ENCODE results near the gene AMMECR1. TPM values are rescaled to one million over a fixed set of nuclear protein-coding genes. Genes with fewer than 3 reads are reported as not detected.

AMMECR1 gene
- total and polyA plus RNA-seq, 2 of the 13 experiments (the other 11 are each of a cell fraction or from before 2014, with no cell fraction given): 3.1 to 7.5 TPM

DNA sequence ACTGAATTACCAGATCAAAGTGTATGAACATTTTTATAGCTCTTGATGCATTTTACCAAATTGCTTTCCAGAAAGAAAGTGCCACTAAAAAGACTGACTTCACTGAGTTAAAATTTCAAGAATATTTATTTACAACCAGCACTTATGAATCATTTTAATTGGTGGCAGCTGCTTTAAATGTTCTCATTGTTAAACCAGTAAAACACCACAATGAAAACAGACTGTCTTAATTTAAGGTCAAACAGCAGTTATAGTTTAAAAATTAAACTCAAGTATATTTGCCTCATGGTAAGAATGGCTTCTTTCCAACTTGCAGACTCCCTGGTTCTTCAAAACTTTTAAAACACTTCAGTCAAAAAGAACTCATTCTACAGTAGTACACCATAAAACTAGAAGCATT lies 36.9 kb downstream of the AMMECR1 start:
- no peaks in the 10 kb centered on the region for H3K9me3 ChIP-seq (ENCODE audit: low read length)
- ChIA-PET POLR2A (no interaction called here), CTCF (ENCODE audit: low intra/inter-chr PET ratio, low total read pairs) (no interaction called here)
- H3K4me3 ChIP-seq (replicated peaks in 1 of 3; ENCODE audit: insufficient read depth in 1 of 3, low read depth in 2 of 3, low read length in 3 of 3): no peak overlapping the region
- intact Hi-C loops (cut with micrococcal nuclease; ENCODE audit: unreplicated experiment): no loop called here
- FAIRE-seq (no peak), ATAC-seq (no peak), DNase-seq (ENCODE audit: low spot score) (no peak)
- no peaks in the 10 kb centered on the region for H4K20me1 ChIP-seq (ENCODE audit: insufficient read depth, low read length)
- H3K36me3 ChIP-seq (replicated peaks in 1 of 2; ENCODE audit: control insufficient read depth in 1 of 2, insufficient read depth in 2 of 2, low read length in 2 of 2): no peaks in the 10 kb centered on the region
- no peak overlapping the region for H3K4me2 ChIP-seq (ENCODE audit: low read depth, low read length)
- H3K27me3 ChIP-seq (ENCODE audit: control insufficient read depth in 1 of 2, insufficient read depth in 2 of 2, low read length in 2 of 2): no peaks in the 10 kb centered on the region
- H3K4me1 ChIP-seq (ENCODE audit: insufficient read depth, low read length): no peaks in the 10 kb centered on the region
- H3K79me2 ChIP-seq (ENCODE audit: insufficient read depth, low read length): no peaks in the 10 kb centered on the region
- no peak overlapping the region for H2AFZ ChIP-seq (ENCODE audit: low read length)
- in situ Hi-C loops (cut with HindIII; ENCODE audit: extremely low pct_ligation_motif_present, low pct_unique_long_range_greater_than_20kb): no loop called here
- no TSS peak for BruUV-seq (replicated peaks)
- H3K27ac ChIP-seq (ENCODE audit: extremely low read length, insufficient read depth, low read length): no peak overlapping the region
- H3K9ac ChIP-seq (ENCODE audit: insufficient read depth, low read depth, low read length): no peak overlapping the region
- TF ChIP-seq CHD4 (IDR thresholded peaks at IDR 0.05; ENCODE audit: borderline replicate concordance, low read length) (no peak), ZNF761 (CRISPR knock-in tag; conservative IDR thresholded peaks at IDR 0.05) (no peak), ZNF484 (CRISPR knock-in tag; IDR thresholded peaks at IDR 0.05; ENCODE audit: borderline replicate concordance, low read depth) (no peak), SIX1 (CRISPR knock-in tag; IDR thresholded peaks at IDR 0.05; ENCODE audit: borderline replicate concordance) (no peak), KLF9 (CRISPR knock-in tag; IDR thresholded peaks at IDR 0.05; ENCODE audit: low read depth) (no peak), FOSL1 (CRISPR knock-in tag; IDR thresholded peaks at IDR 0.05; ENCODE audit: borderline replicate concordance) (no peak), ZNF121 (CRISPR knock-in tag; IDR thresholded peaks at IDR 0.05) (no peak), MEIS1 (CRISPR knock-in tag; IDR thresholded peaks at IDR 0.05; ENCODE audit: borderline replicate concordance) (no peak), CC2D1A (CRISPR knock-in tag; IDR thresholded peaks at IDR 0.05) (no peak), POLR2A (IDR thresholded peaks at IDR 0.05; ENCODE audit: insufficient read depth in 1 of 2, low read depth in 2 of 2, low read length in 2 of 2) (no peak)
- TF ChIP-seq, protein P1, sequence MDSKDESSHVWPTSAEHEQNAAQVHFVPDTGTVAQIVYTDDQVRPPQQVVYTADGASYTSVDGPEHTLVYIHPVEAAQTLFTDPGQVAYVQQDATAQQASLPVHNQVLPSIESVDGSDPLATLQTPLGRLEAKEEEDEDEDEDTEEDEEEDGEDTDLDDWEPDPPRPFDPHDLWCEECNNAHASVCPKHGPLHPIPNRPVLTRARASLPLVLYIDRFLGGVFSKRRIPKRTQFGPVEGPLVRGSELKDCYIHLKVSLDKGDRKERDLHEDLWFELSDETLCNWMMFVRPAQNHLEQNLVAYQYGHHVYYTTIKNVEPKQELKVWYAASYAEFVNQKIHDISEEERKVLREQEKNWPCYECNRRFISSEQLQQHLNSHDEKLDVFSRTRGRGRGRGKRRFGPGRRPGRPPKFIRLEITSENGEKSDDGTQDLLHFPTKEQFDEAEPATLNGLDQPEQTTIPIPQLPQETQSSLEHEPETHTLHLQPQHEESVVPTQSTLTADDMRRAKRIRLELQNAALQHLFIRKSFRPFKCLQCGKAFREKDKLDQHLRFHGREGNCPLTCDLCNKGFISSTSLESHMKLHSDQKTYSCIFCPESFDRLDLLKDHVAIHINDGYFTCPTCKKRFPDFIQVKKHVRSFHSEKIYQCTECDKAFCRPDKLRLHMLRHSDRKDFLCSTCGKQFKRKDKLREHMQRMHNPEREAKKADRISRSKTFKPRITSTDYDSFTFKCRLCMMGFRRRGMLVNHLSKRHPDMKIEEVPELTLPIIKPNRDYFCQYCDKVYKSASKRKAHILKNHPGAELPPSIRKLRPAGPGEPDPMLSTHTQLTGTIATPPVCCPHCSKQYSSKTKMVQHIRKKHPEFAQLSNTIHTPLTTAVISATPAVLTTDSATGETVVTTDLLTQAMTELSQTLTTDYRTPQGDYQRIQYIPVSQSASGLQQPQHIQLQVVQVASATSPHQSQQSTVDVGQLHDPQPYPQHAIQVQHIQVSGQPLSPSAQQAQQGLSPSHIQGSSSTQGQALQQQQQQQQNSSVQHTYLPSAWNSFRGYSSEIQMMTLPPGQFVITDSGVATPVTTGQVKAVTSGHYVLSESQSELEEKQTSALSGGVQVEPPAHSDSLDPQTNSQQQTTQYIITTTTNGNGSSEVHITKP (CRISPR knock-in tag; IDR thresholded peaks at IDR 0.05; ENCODE audit: low read depth): no peak
- TF ChIP-seq, protein P2, sequence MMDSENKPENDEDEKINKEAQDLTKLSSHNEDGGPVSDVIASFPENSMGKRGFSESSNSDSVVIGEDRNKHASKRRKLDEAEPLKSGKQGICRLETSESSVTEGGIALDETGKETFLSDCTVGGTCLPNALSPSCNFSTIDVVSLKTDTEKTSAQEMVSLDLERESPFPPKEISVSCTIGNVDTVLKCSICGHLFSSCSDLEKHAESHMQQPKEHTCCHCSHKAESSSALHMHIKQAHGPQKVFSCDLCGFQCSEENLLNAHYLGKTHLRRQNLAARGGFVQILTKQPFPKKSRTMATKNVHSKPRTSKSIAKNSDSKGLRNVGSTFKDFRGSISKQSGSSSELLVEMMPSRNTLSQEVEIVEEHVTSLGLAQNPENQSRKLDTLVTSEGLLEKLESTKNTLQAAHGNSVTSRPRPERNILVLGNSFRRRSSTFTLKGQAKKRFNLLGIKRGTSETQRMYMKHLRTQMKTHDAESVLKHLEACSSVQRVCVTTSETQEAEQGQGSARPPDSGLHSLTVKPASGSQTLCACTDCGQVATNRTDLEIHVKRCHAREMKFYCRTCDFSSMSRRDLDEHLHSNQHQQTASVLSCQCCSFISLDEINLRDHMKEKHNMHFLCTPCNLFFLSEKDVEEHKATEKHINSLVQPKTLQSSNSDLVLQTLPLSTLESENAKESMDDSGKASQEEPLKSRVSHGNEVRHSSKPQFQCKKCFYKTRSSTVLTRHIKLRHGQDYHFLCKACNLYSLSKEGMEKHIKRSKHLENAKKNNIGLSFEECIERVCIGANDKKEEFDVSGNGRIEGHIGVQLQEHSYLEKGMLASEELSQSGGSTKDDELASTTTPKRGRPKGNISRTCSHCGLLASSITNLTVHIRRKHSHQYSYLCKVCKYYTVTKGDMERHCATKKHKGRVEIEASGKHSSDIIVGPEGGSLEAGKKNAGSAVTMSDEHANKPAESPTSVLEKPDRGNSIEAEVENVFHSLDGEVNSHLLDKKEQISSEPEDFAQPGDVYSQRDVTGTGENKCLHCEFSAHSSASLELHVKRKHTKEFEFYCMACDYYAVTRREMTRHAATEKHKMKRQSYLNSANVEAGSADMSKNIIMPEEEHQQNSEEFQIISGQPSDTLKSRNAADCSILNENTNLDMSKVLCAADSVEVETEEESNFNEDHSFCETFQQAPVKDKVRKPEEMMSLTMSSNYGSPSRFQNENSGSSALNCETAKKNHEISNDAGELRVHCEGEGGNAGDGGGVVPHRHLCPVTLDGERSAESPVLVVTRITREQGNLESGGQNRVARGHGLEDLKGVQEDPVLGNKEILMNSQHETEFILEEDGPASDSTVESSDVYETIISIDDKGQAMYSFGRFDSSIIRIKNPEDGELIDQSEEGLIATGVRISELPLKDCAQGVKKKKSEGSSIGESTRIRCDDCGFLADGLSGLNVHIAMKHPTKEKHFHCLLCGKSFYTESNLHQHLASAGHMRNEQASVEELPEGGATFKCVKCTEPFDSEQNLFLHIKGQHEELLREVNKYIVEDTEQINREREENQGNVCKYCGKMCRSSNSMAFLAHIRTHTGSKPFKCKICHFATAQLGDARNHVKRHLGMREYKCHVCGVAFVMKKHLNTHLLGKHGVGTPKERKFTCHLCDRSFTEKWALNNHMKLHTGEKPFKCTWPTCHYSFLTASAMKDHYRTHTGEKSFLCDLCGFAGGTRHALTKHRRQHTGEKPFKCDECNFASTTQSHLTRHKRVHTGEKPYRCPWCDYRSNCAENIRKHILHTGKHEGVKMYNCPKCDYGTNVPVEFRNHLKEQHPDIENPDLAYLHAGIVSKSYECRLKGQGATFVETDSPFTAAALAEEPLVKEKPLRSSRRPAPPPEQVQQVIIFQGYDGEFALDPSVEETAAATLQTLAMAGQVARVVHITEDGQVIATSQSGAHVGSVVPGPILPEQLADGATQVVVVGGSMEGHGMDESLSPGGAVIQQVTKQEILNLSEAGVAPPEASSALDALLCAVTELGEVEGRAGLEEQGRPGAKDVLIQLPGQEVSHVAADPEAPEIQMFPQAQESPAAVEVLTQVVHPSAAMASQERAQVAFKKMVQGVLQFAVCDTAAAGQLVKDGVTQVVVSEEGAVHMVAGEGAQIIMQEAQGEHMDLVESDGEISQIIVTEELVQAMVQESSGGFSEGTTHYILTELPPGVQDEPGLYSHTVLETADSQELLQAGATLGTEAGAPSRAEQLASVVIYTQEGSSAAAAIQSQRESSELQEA (CRISPR knock-in tag; IDR thresholded peaks at IDR 0.05; ENCODE audit: not compliant biosample characterization): no peak
- TF ChIP-seq, protein P3, sequence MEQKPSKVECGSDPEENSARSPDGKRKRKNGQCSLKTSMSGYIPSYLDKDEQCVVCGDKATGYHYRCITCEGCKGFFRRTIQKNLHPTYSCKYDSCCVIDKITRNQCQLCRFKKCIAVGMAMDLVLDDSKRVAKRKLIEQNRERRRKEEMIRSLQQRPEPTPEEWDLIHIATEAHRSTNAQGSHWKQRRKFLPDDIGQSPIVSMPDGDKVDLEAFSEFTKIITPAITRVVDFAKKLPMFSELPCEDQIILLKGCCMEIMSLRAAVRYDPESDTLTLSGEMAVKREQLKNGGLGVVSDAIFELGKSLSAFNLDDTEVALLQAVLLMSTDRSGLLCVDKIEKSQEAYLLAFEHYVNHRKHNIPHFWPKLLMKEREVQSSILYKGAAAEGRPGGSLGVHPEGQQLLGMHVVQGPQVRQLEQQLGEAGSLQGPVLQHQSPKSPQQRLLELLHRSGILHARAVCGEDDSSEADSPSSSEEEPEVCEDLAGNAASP (CRISPR knock-in tag; IDR thresholded peaks at IDR 0.05; ENCODE audit: borderline replicate concordance): no peak

Measured in HepG2 (cell line).